HEK293 (cell line): ENCODE measurements around the gene MTMR11.

Experiments used
- CTCF ChIA-PET: fragments of 350-600 bp; formaldehyde crosslinking; extraction: SDS; loops from one replicate; lab custom pipeline; 2021; ENCODE audit warnings: antibody characterized with exemption; lab: Yijun Ruan, JAX
- POLR2A ChIA-PET: fragments of 300-600 bp; formaldehyde crosslinking; extraction: SDS; loops from one replicate; lab custom pipeline; 2020; ENCODE audit warnings: antibody characterized with exemption, inconsistent platforms; lab: Yijun Ruan, JAX
- H3K27ac ChIP-seq: fragments of 200-500 bp; sonication (Bioruptor generic); 2 replicates; pipeline ENCODE4 v1.5.1; 2014; ENCODE audit warnings: low read depth, low read length, control low read depth, inconsistent platforms; ENCODE audit errors: extremely low read depth
- H3K36me3 ChIP-seq, 2 experiments: fragments of 200-500 bp in 1 of 2; sonication (Bioruptor generic) in 1 of 2; 1 replicate in 1 of 2; 2 replicates in 1 of 2; pipeline ENCODE4 v1.5.1; 2014 to 2017; ENCODE audit warnings: inconsistent platforms in 2 of 2, low read length in 2 of 2; ENCODE audit not compliant: control insufficient read depth in 2 of 2, insufficient read depth in 1 of 2
- H3K4me1 ChIP-seq: fragments of 200-500 bp; sonication (Bioruptor generic); 2 replicates; pipeline ENCODE4 v1.5.1; 2014; ENCODE audit warnings: mild to moderate bottlenecking, low read length, inconsistent platforms; ENCODE audit not compliant: control insufficient read depth, insufficient read depth
- H3K4me3 ChIP-seq: 2 replicates; pipeline ENCODE4 v1.5.1; 2011; ENCODE audit warnings: low read depth, mild to moderate bottlenecking, control low read depth, low read length, moderate library complexity
- H3K9me3 ChIP-seq: fragments of 200-500 bp; sonication (Bioruptor generic); 2 replicates; pipeline ENCODE4 v1.5.1; 2014; ENCODE audit warnings: low read depth, low read length, inconsistent platforms; ENCODE audit not compliant: control insufficient read depth, insufficient read depth
- BCL6B ChIP-seq: fragments of 450-650 bp; formaldehyde crosslinking; IDR thresholded peaks from 2 replicates; pipeline ENCODE4 v1.5.1; 2017; ENCODE audit warnings: missing biosample characterization, missing genetic modification characterization
- CTCF ChIP-seq: fragments of 450-650 bp; formaldehyde crosslinking; IDR thresholded peaks from 2 replicates; pipeline ENCODE4 v1.5.1; 2016; ENCODE audit warnings: missing biosample characterization, missing genetic modification characterization
- FEZF1 ChIP-seq: fragments of 450-650 bp; formaldehyde crosslinking; IDR thresholded peaks from 2 replicates; pipeline ENCODE4 v1.5.1; 2016; ENCODE audit warnings: missing biosample characterization, missing genetic modification characterization
- HOXA7 ChIP-seq: sonication (generic); formaldehyde crosslinking; IDR thresholded peaks from 2 replicates; pipeline ENCODE4 v1.8.1; 2022; ENCODE audit warnings: missing genetic modification reagents, borderline replicate concordance
- IKZF3 ChIP-seq: fragments of 450-650 bp; IDR thresholded peaks from 2 replicates; pipeline ENCODE4 v1.5.0; 2018; ENCODE audit warnings: missing biosample characterization, mild to moderate bottlenecking, missing genetic modification characterization, moderate library complexity
- KLF17 ChIP-seq: fragments of 450-650 bp; formaldehyde crosslinking; IDR thresholded peaks from 2 replicates; pipeline ENCODE4 v1.5.1; 2016; ENCODE audit warnings: missing biosample characterization, missing genetic modification characterization
- KLF8 ChIP-seq: fragments of 450-650 bp; formaldehyde crosslinking; IDR thresholded peaks from 2 replicates; pipeline ENCODE4 v1.5.1; 2016; ENCODE audit warnings: missing biosample characterization, missing genetic modification characterization
- PBX3 ChIP-seq: sonication (generic); formaldehyde crosslinking; IDR thresholded peaks from 2 replicates; pipeline ENCODE4 v1.8.1; 2022; ENCODE audit warnings: mild to moderate bottlenecking, moderate library complexity, missing genetic modification reagents
- SP7 ChIP-seq: fragments of 450-650 bp; formaldehyde crosslinking; IDR thresholded peaks from 2 replicates; pipeline ENCODE4 v1.5.1; 2016; ENCODE audit warnings: missing biosample characterization, missing genetic modification characterization
- ZBTB48 ChIP-seq: fragments of 450-650 bp; formaldehyde crosslinking; IDR thresholded peaks from 2 replicates; pipeline ENCODE4 v1.5.1; 2016; ENCODE audit warnings: missing biosample characterization, missing genetic modification characterization
- ZFP69B ChIP-seq: fragments of 450-650 bp; formaldehyde crosslinking; IDR thresholded peaks from 2 replicates; pipeline ENCODE4 v1.5.1; 2016; ENCODE audit warnings: missing biosample characterization, missing genetic modification characterization
- ZNF112 ChIP-seq: fragments of 450-650 bp; formaldehyde crosslinking; IDR thresholded peaks from 2 replicates; pipeline ENCODE4 v1.5.0; 2017; ENCODE audit warnings: missing biosample characterization, missing genetic modification characterization
- ZNF2 ChIP-seq: fragments of 450-650 bp; formaldehyde crosslinking; IDR thresholded peaks from 2 replicates; pipeline ENCODE4 v1.5.1; 2016; ENCODE audit warnings: missing biosample characterization, missing genetic modification characterization
- ZNF214 ChIP-seq: fragments of 450-650 bp; formaldehyde crosslinking; IDR thresholded peaks from 2 replicates; pipeline ENCODE4 v1.5.1; 2017; ENCODE audit warnings: missing biosample characterization, mild to moderate bottlenecking, missing genetic modification characterization, borderline replicate concordance
- ZNF366 ChIP-seq: fragments of 450-650 bp; formaldehyde crosslinking; conservative IDR thresholded peaks from 2 replicates; pipeline ENCODE4 v1.5.1; 2016; ENCODE audit warnings: missing biosample characterization, missing genetic modification characterization
- ZNF549 ChIP-seq: fragments of 450-650 bp; IDR thresholded peaks from 2 replicates; pipeline ENCODE4 v1.5.1; 2018; ENCODE audit warnings: missing biosample characterization, missing genetic modification characterization, mild to moderate bottlenecking, inconsistent platforms, moderate library complexity
- ZNF623 ChIP-seq: fragments of 450-650 bp; formaldehyde crosslinking; IDR thresholded peaks from 2 replicates; pipeline ENCODE4 v1.5.1; 2016; ENCODE audit warnings: missing biosample characterization, missing genetic modification characterization
- ZNF660 ChIP-seq: fragments of 450-650 bp; IDR thresholded peaks from 2 replicates; pipeline ENCODE4 v1.5.1; 2018; ENCODE audit warnings: missing biosample characterization, mild to moderate bottlenecking, missing genetic modification characterization
- ZNF830 ChIP-seq: fragments of 450-650 bp; IDR thresholded peaks from 2 replicates; pipeline ENCODE4 v1.5.0; 2018; ENCODE audit warnings: missing biosample characterization, missing genetic modification characterization, low read depth, mild to moderate bottlenecking, moderate library complexity

Gene MTMR11

GRCh38 chr1:149896575-149896974 is 40.1 kb downstream of the MTMR11 start:
- POLR2A ChIA-PET = interaction anchor here (1.0 kb wide), 1 partner anchor 9 kb away, joined by 5 read pairs; a partner anchor contains a TSS
- Histone ChIP-seq H3K4me3 (no peak overlapping the region), H3K36me3 (peaks cover 0 to 3% of the 10 kb centered on the region in 2 experiments; a peak in 2 of 3 replicates), H3K4me1 (no peaks in the 10 kb centered on the region), H3K27ac (no peak overlapping the region), H3K9me3 (no peaks in the 10 kb centered on the region)
- CTCF ChIA-PET = no interaction called here
- no peak for TF ChIP-seq ZNF549
- no peak for TF ChIP-seq ZNF2
- no peak for TF ChIP-seq ZNF214 (tag by site-specific recombination)
- TF ChIP-seq ZFP69B (tag by site-specific recombination) = no peak
- TF ChIP-seq SP7 (tag by site-specific recombination) = no peak
- no peak for TF ChIP-seq FEZF1 (tag by site-specific recombination)
- no peak for TF ChIP-seq ZNF112 (tag by site-specific recombination)
- TF ChIP-seq CTCF (tag by site-specific recombination) = no peak
- no peak for TF ChIP-seq KLF8 (tag by site-specific recombination)
- TF ChIP-seq PBX3 (CRISPR knock-in tag) = no peak
- no peak for TF ChIP-seq ZNF660
- TF ChIP-seq ZNF623 = no peak
- TF ChIP-seq ZNF830 (tag by site-specific recombination) = no peak

- 0 out of 2 replicates have a peak, but pooled peaks have one; percentile 14 for TF ChIP-seq IKZF3 (tag by site-specific recombination)
- TF ChIP-seq ZNF366 (tag by site-specific recombination) = peak; percentile 17
- TF ChIP-seq BCL6B (tag by site-specific recombination) = peak; percentile 71; the same call in 1 of the 2 replicates
- TF ChIP-seq ZBTB48 (tag by site-specific recombination) = peak; percentile 99
- TF ChIP-seq HOXA7 (CRISPR knock-in tag) = no peak
- no peak for TF ChIP-seq KLF17
- Histone ChIP-seq H3K4me1 (0 out of 2 replicates have a peak, but pooled peaks cover 2% of the 10 kb centered on the region), H3K9me3 (no peaks in the 10 kb centered on the region), H3K36me3 (no peaks in the 10 kb centered on the region), H3K4me3 (peak overlapping the region; percentile 64), H3K27ac (peak overlapping the region; percentile 72)
- ChIA-PET POLR2A (interaction anchor here (2.6 to 4.0 kb wide), 4 partner anchors 40 to 298 kb away, joined by 6 to 48 read pairs (median 22); partner anchors contain the start of genes MTMR11 and SF3B4), CTCF (interaction anchor here (0.9 to 2.4 kb wide), 10 partner anchors 14 to 298 kb away, joined by 3 to 14 read pairs (median 4); partner anchors contain the start of gene OTUD7B)
Observed at GRCh38 chr1:149888999-149889289, 47.7 kb downstream of the MTMR11 start.
